Stimulated activated naive B cell treated with anti-CD40 and anti-IgM and Interleukin-4, amounts not matched to agents 10 μg/mL and 1 μg/mL and 100 μg/mL, for 72 hours (primary cell): ENCODE measurements around the gene LCT.
"Not testable (repeated sequence)": the region's sequence is repeated elsewhere in the genome, so short reads cannot be mapped to it uniquely, and the experiment has no call there.

Experiments
- ATAC-seq, 2 donors: fragments of 150-1000 bp; cut with Tn5 transposase; replicated peaks; 2 replicates each; pipeline ENCODE4 v1.10.0; 2021; ENCODE audit warnings: moderate library complexity in 1 of 2
- DNase-seq: peaks from one replicate; pipeline ENCODE4 v3.0.0; 2021
- H3K27ac Mint-ChIP-seq: one replicate; pipeline ENCODE4 v1.8.0; 2022; ENCODE audit warnings: mild to moderate bottlenecking, mixed read lengths
- H3K27me3 Mint-ChIP-seq, 2 donors: one replicate each; pipeline ENCODE4 v1.8.0; 2022; ENCODE audit warnings: mixed read lengths in 2 of 2
- H3K36me3 Mint-ChIP-seq, 2 donors: one replicate each; pipeline ENCODE4 v1.8.0; 2022; ENCODE audit warnings: mixed read lengths in 2 of 2, mild to moderate bottlenecking in 1 of 2
- H3K4me1 Mint-ChIP-seq, 2 donors: one replicate each; pipeline ENCODE4 v1.8.0; 2022; ENCODE audit warnings: mixed read lengths in 2 of 2, mild to moderate bottlenecking in 1 of 2
- H3K4me3 Mint-ChIP-seq, 2 donors: one replicate each; pipeline ENCODE4 v1.8.0; 2022; ENCODE audit warnings: mild to moderate bottlenecking in 2 of 2, mixed read lengths in 2 of 2, moderate library complexity in 1 of 2
- H3K9me3 Mint-ChIP-seq, 2 donors: one replicate each; pipeline ENCODE4 v1.8.0; 2022; ENCODE audit warnings: mixed read lengths in 2 of 2, mild to moderate bottlenecking in 1 of 2

LCT gene

DNA sequence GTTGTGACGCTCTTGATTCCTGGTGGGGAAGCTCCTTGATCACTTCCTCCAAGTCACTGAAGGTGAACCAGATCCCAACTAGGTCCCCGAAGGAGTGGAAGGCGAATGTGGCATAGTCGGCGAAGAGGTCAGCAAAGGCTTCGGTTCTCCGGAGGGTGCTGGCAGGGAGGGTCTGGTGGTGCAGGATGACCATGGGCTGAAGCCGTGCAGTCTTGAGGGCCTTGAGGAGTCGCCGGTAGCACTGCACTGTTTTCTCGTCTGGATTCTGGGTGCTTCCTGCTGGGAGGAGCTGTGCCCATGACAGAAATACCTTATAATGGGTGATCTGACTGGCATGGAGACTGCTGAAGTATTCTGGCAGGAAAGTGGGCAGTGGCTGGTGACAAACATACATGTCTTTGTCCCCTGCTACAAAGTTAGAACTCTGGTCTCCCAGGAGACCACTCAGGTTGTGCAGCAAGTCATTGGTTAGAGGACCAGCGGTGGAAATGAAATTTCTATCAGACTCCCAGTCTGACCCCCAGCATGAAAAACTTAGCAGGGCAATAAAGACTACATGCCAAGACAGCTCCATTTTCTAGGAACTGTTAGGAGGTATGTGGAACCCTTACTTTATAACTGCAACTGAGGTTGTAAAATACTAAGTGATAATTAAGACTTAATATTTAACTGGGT lies at the start of gene LCT:
TSS of gene LCT (minus strand) at position 589 of the 675 bp plus-strand sequence. CDS start at position 574, 15 bp downstream.
- H3K9me3 Mint-ChIP-seq: no peaks in the 10 kb centered on the region
- H3K4me1 Mint-ChIP-seq: peaks cover 0 to 1% of the 10 kb centered on the region in 2 donors
- H3K4me3 Mint-ChIP-seq: no peak within 1 kb of the TSS
- DNase-seq (no peak), ATAC-seq (no peak)
- peak within 1 kb of the TSS; percentile 59 for H3K27ac Mint-ChIP-seq
- peaks cover 5 to 25% of the 10 kb centered on the region in 2 donors for H3K36me3 Mint-ChIP-seq
- H3K27me3 Mint-ChIP-seq: no peaks in the 10 kb centered on the region

DNA sequence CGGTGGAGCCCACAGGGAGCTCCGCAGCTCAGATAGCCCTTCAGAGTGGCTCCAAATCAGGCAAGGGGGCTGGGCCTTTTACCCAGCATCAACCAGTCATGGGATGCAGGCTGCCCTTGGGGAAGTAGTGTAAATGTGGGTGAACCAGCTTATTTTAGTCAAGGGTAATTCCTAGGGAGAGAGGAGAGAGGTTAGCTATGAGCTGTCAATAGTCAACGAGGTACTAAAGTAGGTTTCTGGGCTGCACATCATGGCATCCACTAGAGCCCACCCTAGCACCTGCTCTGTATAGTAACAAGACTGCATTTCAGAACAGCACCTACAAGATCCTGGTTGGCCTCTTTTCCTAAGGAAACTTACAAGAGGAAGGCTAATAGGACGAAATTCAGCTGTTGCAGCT lies 48.7 kb upstream of the LCT start:
- DNase-seq: no peak
- ATAC-seq: no peak
- H3K36me3 Mint-ChIP-seq: no peaks in the 10 kb centered on the region
- H3K9me3 Mint-ChIP-seq: peaks cover 0 to 5% of the 10 kb centered on the region in 2 donors
- H3K4me3 Mint-ChIP-seq: no peak overlapping the region
- peaks cover 0 to under 1% of the 10 kb centered on the region in 2 donors for H3K4me1 Mint-ChIP-seq
- no peak overlapping the region for H3K27ac Mint-ChIP-seq
- H3K27me3 Mint-ChIP-seq: peaks cover 6 to 14% of the 10 kb centered on the region in 2 donors

- Mint-ChIP-seq H3K27me3 (peaks cover 6% of the 10 kb centered on the region in 2 donors), H3K36me3 (no peaks in the 10 kb centered on the region), H3K4me1 (peaks cover 3 to 4% of the 10 kb centered on the region in 2 donors), H3K4me3 (no peak overlapping the region), H3K9me3 (no peaks in the 10 kb centered on the region), H3K27ac (no peak overlapping the region)
- no peak for ATAC-seq
- no peak for DNase-seq
These were observed 45.4 kb upstream of the LCT start for GRCh38 chr2:135882415-135882814.

DNA sequence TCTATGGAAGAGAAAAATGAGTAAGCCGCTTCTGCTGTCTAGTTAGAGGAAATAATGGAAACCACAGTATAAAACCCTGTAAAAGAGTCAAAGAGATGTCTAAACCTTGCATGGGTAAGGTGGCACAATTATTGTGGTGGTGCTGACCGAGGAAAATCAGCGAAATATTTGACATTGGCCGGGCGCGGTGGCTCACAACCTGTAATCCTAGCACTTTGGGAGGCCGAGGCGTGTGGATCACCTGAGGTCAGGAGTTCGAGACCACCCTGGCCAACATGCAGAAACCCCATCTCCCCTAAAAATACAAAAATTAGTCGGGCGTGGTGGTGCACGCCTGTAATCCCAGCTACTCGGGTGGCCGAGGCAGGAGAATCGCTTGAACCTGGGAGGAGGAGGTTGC lies 39.8 kb upstream of the LCT start:
- peak in 1 of 2 donors; percentile 3 for ATAC-seq
- Mint-ChIP-seq H3K27ac (peak overlapping the region; percentile 97), H3K36me3 (peaks cover 13 to 31% of the 10 kb centered on the region in 2 donors), H3K4me3 (peak overlapping the region; percentile 84 to 91), H3K4me1 (peaks cover 20 to 36% of the 10 kb centered on the region in 2 donors)
- H3K27me3 Mint-ChIP-seq, H3K9me3 Mint-ChIP-seq, DNase-seq: not testable (repeated sequence)

GRCh38 chr2:135876066-135876711 lies 39.2 kb upstream of the LCT start, which contains the start of gene MCM6:
Gene MCM6 (minus strand): TSS chr2:135876443. CDS start chr2:135876365, 78 bp downstream.
- H3K27me3 Mint-ChIP-seq: no peaks in the 10 kb centered on the region
- H3K9me3 Mint-ChIP-seq: no peaks in the 10 kb centered on the region
- H3K36me3 Mint-ChIP-seq: peaks cover 13 to 33% of the 10 kb centered on the region in 2 donors
- H3K4me3 Mint-ChIP-seq: peak within 1 kb of the TSS; percentile 84 to 91
- H3K27ac Mint-ChIP-seq: peak within 1 kb of the TSS; percentile 97
- ATAC-seq: peak; percentile 91 to 94
- DNase-seq: peak; percentile 98
- peaks cover 20 to 36% of the 10 kb centered on the region in 2 donors for H3K4me1 Mint-ChIP-seq

DNA sequence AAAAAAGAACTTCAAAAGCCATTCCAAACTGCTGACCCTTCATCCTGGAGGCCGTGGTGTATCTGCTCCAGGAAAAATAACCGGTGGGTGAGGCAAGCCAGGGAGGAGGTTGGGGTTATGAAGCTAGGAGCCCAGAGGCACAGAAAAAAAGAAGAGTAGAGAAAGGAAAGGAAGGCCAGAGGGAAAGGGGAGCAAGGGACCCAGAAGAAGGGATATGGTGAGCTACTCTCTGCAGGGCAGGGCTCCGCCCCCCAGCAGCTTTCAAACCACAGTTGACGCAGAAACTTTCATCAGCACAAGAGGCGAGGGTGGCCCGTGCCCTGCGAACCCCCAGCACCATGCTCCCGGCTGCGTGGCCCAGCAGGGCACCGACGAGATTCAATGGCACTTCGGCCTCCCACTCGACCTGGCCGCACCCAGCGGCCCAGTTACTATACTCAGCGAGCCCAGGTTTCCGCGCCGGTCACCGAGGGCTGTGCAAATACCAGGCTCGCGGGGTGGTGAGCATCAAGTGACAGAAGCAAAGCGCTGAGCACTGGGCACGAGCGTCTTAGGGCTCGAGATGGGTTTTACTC lies 38.6 kb upstream of the LCT start:
- Mint-ChIP-seq H3K9me3 (no peaks in the 10 kb centered on the region), H3K4me3 (peak overlapping the region; percentile 84 to 91), H3K27ac (peak overlapping the region; percentile 97), H3K4me1 (peaks cover 20 to 36% of the 10 kb centered on the region in 2 donors), H3K36me3 (peaks cover 14 to 38% of the 10 kb centered on the region in 2 donors), H3K27me3 (no peaks in the 10 kb centered on the region)
- ATAC-seq: peak; percentile 79 to 81
- DNase-seq: peak; percentile 65

DNA sequence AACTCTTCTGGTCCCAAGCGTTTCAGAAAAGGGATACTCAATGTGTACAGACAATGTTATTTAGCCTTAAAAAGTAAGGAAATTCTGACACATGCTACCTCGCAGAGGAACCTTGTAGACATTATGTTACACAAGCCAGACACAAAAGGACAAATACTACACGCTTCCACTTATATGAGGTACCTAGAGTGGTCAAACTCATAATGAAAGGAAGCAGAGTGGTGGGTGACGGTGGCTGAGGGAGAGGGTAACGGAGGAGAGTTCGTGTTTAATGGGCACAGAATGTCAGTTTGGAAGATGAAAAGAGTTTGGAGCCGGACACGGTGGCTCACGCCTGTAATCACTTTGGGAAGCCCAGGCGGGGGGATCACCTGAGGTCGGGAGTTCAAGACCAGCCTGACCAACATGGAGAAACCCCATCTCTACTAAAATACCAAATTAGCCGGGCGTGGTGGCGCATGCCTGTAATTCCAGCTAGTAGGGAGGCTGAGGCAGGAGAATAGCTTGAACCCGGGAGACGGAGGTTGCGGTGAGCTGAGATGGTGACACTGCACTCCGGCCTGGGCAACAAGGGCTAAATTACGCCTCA lies 37.9 kb upstream of the LCT start:
- peaks cover 20 to 36% of the 10 kb centered on the region in 2 donors for H3K4me1 Mint-ChIP-seq
- peak overlapping the region; percentile 97 for H3K27ac Mint-ChIP-seq
- peak overlapping the region; percentile 84 to 91 for H3K4me3 Mint-ChIP-seq
- no peaks in the 10 kb centered on the region for H3K27me3 Mint-ChIP-seq
- DNase-seq: no peak
- peaks cover 17 to 42% of the 10 kb centered on the region in 2 donors for H3K36me3 Mint-ChIP-seq
- no peak for ATAC-seq
- no peaks in the 10 kb centered on the region for H3K9me3 Mint-ChIP-seq

DNA sequence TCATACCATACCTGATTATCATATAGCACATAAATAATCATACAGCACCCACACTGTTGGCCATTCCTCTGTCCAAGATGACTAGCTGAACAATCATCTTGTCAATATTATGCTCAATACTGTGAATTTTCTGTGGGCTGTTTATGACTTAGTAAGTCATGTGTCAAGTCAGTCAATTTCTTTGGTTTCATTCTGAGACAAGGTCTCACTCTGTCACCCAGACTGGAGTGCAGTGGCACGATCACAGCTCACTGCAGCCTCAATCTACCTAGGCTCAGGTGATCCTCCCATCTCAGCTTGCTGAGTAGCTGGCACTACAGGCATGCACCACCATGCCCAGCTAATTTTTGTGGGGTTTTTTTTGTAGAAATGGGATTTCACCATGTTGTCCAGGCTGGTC lies 33.6 kb upstream of the LCT start:
- peaks cover 13 to 21% of the 10 kb centered on the region in 2 donors for H3K4me1 Mint-ChIP-seq
- no peak overlapping the region for H3K27ac Mint-ChIP-seq
- no peaks in the 10 kb centered on the region for H3K9me3 Mint-ChIP-seq
- no peak overlapping the region for H3K4me3 Mint-ChIP-seq
- ATAC-seq: peak in 1 of 2 donors; percentile 60
- DNase-seq: no peak
- peaks cover 36 to 73% of the 10 kb centered on the region in 2 donors for H3K36me3 Mint-ChIP-seq
- H3K27me3 Mint-ChIP-seq: no peaks in the 10 kb centered on the region

DNA sequence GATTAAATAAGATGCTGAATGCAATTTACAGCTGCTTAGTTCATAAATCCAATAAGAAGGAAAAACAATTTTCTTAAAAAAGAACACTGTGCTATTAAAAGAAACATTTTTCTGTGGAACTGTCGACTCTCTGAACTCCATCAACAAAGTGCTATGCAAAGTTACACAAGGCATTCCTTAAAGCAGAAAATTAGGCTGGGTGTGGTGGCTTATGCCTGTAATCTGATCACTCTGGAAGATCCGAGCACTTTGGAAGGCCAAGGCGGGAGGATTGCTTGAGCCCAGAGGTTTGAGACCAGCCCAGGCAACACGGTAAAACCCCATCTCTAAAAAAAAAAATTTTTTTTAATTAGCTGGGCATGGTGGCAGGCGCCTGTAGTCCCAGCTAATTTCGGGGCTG lies 26.2 kb upstream of the LCT start:
- peaks cover 40 to 70% of the 10 kb centered on the region in 2 donors for H3K36me3 Mint-ChIP-seq
- ATAC-seq (no peak), DNase-seq (no peak)
- no peaks in the 10 kb centered on the region for H3K27me3 Mint-ChIP-seq
- no peak overlapping the region for H3K27ac Mint-ChIP-seq
- no peaks in the 10 kb centered on the region for H3K9me3 Mint-ChIP-seq
- peaks cover 0 to 2% of the 10 kb centered on the region in 2 donors for H3K4me1 Mint-ChIP-seq
- no peak overlapping the region for H3K4me3 Mint-ChIP-seq

DNA sequence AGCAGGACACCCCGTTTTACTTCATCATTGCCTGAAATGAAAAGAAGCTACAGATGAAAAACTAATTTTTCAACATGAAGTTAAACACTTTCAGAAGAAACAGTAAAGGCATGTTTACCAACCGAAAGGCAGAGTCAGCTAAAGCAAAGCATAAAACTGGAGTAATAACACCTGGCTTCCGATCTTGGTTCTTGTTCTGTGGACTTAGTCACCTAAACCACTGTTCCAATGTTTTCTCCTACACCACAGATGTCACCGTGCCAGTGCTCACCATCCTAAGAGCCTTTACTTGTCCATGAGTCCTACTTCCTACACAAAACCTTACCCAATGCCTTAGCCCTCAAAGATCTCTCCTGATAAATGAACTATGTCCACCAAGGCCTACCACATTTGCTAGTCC lies 25.7 kb upstream of the LCT start:
- Mint-ChIP-seq H3K27ac (no peak overlapping the region), H3K27me3 (no peaks in the 10 kb centered on the region), H3K9me3 (no peaks in the 10 kb centered on the region), H3K4me1 (peaks cover 0 to 2% of the 10 kb centered on the region in 2 donors), H3K4me3 (no peak overlapping the region), H3K36me3 (peaks cover 40 to 68% of the 10 kb centered on the region in 2 donors)
- ATAC-seq: no peak
- no peak for DNase-seq

- H3K4me1 Mint-ChIP-seq: peaks cover 0 to 3% of the 10 kb centered on the region in 2 donors
- no peak for ATAC-seq
- no peak for DNase-seq
- H3K36me3 Mint-ChIP-seq: peaks cover 47 to 55% of the 10 kb centered on the region in 2 donors
- H3K4me3 Mint-ChIP-seq: no peak overlapping the region
- H3K27ac Mint-ChIP-seq: no peak overlapping the region
- H3K9me3 Mint-ChIP-seq: no peaks in the 10 kb centered on the region
- no peaks in the 10 kb centered on the region for H3K27me3 Mint-ChIP-seq
These were observed 16.4 kb upstream of the LCT start for GRCh38 chr2:135853401-135853800.

- H3K4me1 Mint-ChIP-seq: peaks cover 0 to 3% of the 10 kb centered on the region in 2 donors
- no peak overlapping the region for H3K27ac Mint-ChIP-seq
- DNase-seq: no peak
- no peak overlapping the region for H3K4me3 Mint-ChIP-seq
- peaks cover 0 to 2% of the 10 kb centered on the region in 2 donors for H3K9me3 Mint-ChIP-seq
- no peak for ATAC-seq
- peaks cover 43 to 53% of the 10 kb centered on the region in 2 donors for H3K36me3 Mint-ChIP-seq
- no peaks in the 10 kb centered on the region for H3K27me3 Mint-ChIP-seq
These were observed 14.9 kb upstream of the LCT start for GRCh38 chr2:135851858-135852257.

- no peak for ATAC-seq
- Mint-ChIP-seq H3K4me1 (peaks cover 0 to 3% of the 10 kb centered on the region in 2 donors), H3K9me3 (peaks cover 0 to 2% of the 10 kb centered on the region in 2 donors), H3K36me3 (peaks cover 42 to 53% of the 10 kb centered on the region in 2 donors), H3K4me3 (no peak overlapping the region), H3K27ac (no peak overlapping the region), H3K27me3 (no peaks in the 10 kb centered on the region)
- no peak for DNase-seq
These were observed 14.1 kb upstream of the LCT start for GRCh38 chr2:135850892-135851668.
